ENCODE results near the gene EOMES. TPM values are rescaled to one million over a fixed set of nuclear protein-coding genes. Genes with fewer than 3 reads are reported as not detected.
A peak's percentile ranks its signal among the peaks of the same experiment; 100 is the strongest.

EOMES gene
- total and polyA plus RNA-seq, 2 of the 8 experiments (the other 6 are each of a cell fraction or from before 2014, with no cell fraction given): 0.09 to 0.47 TPM

- Histone ChIP-seq H2BK120ac (replicated peaks; ENCODE audit: low read depth, low read length) (no peak overlapping the region), H2AFZ (ENCODE audit: low read length) (no peak overlapping the region), H3K79me1 (ENCODE audit: low read depth, low read length) (no peaks in the 10 kb centered on the region), H4K5ac (ENCODE audit: insufficient read length, low read depth, low read length) (no peak overlapping the region), H3K9me3 (ENCODE audit: insufficient read depth in 2 of 2, low read depth in 1 of 2, low read length in 1 of 2) (no peaks in the 10 kb centered on the region), H4K20me1 (replicated peaks in 1 of 2; ENCODE audit: control insufficient read depth in 1 of 2, insufficient read depth in 2 of 2, low read length in 2 of 2) (peaks cover 7 to 12% of the 10 kb centered on the region in 2 experiments), H4K8ac (ENCODE audit: extremely low read depth, insufficient read depth, low read length) (no peak overlapping the region), H2BK15ac (ENCODE audit: low read length) (no peak overlapping the region), H3K23ac (ENCODE audit: insufficient read length) (no peak overlapping the region), H4K91ac (replicated peaks; ENCODE audit: insufficient read length, low read length) (no peak overlapping the region), H2BK12ac (ENCODE audit: low read depth, low read length) (no peak overlapping the region; the same call in 1 of the 2 replicates), H2AK5ac (ENCODE audit: low read depth, low read length) (no peak overlapping the region), H3K27me3 (replicated peaks in 1 of 4; ENCODE audit: control insufficient read depth in 3 of 4, extremely low read depth in 1 of 4, insufficient read depth in 3 of 4, low read length in 3 of 4) (peaks cover 63 to 79% (median 71%) of the 10 kb centered on the region in 4 experiments), H3K14ac (ENCODE audit: insufficient read length) (no peak overlapping the region), H3K23me2 (ENCODE audit: low read depth, low read length) (peaks cover 5% of the 10 kb centered on the region; the same call in 1 of the 2 replicates), H3K18ac (ENCODE audit: extremely low read depth, low read length) (no peak overlapping the region), H3K4ac (replicated peaks; ENCODE audit: insufficient read length, low read depth, low read length) (no peak overlapping the region), H2BK5ac (ENCODE audit: low read depth, low read length) (no peak overlapping the region), H3K27ac (ENCODE audit: low read depth, low read length) (no peak overlapping the region), H2BK20ac (ENCODE audit: low read length) (no peak overlapping the region), H3K4me1 (replicated peaks in 1 of 4; ENCODE audit: control insufficient read depth in 3 of 4, insufficient read depth in 4 of 4, low read length in 3 of 4) (peaks cover 6 to 23% (median 20%) of the 10 kb centered on the region in 4 experiments), H3K4me2 (ENCODE audit: insufficient read depth in 1 of 2, low read depth in 2 of 2, low read length in 2 of 2) (peak overlapping the region; percentile 77 to 85), H3K56ac (replicated peaks; ENCODE audit: insufficient read length, low read depth, low read length) (no peak overlapping the region), H3K4me3 (ENCODE audit: extremely low read depth in 1 of 4, insufficient read depth in 2 of 4, low read depth in 3 of 4, low read length in 4 of 4) (peak overlapping the region in 2 of 4 experiments; percentile 21 to 57; a peak in 4 of 8 replicates), H3K79me2 (ENCODE audit: control insufficient read depth in 1 of 2, insufficient read depth in 2 of 2, low read length in 2 of 2) (no peaks in the 10 kb centered on the region), H3K36me3 (ENCODE audit: control insufficient read depth in 2 of 4, insufficient read depth in 4 of 4, low read length in 3 of 4) (no peaks in the 10 kb centered on the region), H3K9ac (replicated peaks in 1 of 4; ENCODE audit: extremely low read depth in 1 of 4, low read depth in 3 of 4, low read length in 3 of 4) (no peak overlapping the region)
- 5% methylated on average over 11 of the region's 11 CpGs; no CpG with 5 or more reads in 1 of the 2 experiments for WGBS, 2 experiments (ENCODE audit: extremely low coverage in 1 of 2, insufficient coverage in 1 of 2, insufficient read length in 1 of 2, insufficient replicate concordance in 2 of 2, low coverage in 1 of 2, low lambda C conversion rate in 2 of 2, missing lambda C conversion rate in 1 of 2)
- FAIRE-seq (no peak), DNase-seq (ENCODE audit: low read depth in 1 of 2, low spot score in 2 of 2) (no peak)
- ChIA-PET CTCF (ENCODE audit: partially characterized antibody) (interaction anchor here (1.3 to 3.9 kb wide), 6 partner anchors 8 to 625 kb away, joined by 3 to 70 read pairs (median 12); partner anchors contain the start of gene EOMES), POLR2A (ENCODE audit: partially characterized antibody) (no interaction called here)
- TF ChIP-seq FOSL1 (IDR thresholded peaks at IDR 0.05; ENCODE audit: insufficient read depth, low read depth, low read length) (no peak), SAP30 (IDR thresholded peaks at IDR 0.05; ENCODE audit: insufficient read depth, insufficient replicate concordance, low read length) (no peak)
Measured at GRCh38 chr3:27714146-27714526, 8.0 kb downstream of the EOMES start.

Data from H1 (cell line).